GM18505 (cell line): ENCODE data around the gene OGFR.

Experiments used
- ATAC-seq: cut with Tn5 transposase; IDR thresholded peaks from one replicate; pipeline ENCODE4 v1.9.1; 2021; ENCODE audit not compliant: unreplicated experiment
- POLR2A ChIP-seq: IDR thresholded peaks from 4 replicates; pipeline ENCODE4 v1.6.1; 2011; ENCODE audit warnings: borderline replicate concordance; ENCODE audit not compliant: insufficient read depth, insufficient read length; ENCODE audit errors: extremely low read depth

OGFR gene

GRCh38 chr20:62822788-62823651, 18.4 kb downstream of the OGFR start:
- no peak for TF ChIP-seq POLR2A
- no peak for ATAC-seq

DNA sequence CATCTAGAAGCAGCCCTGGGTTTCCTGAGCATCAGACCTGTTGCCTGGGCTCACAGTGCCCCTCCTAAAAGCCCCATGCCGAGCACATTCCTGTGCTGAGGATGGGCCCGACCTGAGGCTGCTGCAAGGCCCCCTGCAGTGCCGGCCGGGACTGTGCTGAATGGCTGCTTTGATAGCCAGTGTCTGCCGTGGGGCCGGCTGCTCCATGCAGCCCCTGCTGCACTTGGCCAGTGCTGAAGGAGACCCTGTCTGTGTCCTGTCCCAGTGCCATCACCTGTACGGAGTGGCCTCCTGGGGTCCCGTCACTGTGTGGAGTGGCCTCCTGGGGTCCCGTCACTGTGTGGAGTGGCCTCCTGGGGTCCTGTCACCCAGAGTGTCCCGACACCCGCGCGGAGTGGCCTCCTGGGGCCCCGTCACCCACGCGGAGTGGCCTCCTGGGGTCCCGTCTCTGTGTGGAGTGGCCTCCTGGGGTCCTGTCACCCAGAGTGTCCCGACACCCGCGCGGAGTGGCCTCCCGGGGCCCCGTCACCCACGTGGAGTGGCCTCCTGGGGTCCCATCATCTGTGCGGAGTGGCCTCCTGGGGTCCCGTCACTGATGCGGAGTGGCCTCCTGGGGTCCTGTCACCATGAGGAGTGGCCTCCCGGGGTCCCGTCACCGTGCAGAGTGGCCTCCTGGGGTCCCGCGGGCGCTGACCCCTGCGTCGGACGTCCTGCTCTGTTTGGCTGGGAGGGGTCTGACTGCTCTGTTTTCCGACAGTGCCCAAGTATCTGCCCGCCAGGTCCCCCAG, 19.2 kb downstream of the OGFR start:
- TF ChIP-seq POLR2A: no peak
- ATAC-seq: no peak

- ATAC-seq: no peak
- TF ChIP-seq POLR2A: no peak
These were observed 20.1 kb downstream of the OGFR start for GRCh38 chr20:62824476-62825332.

- TF ChIP-seq POLR2A: no peak
- no peak for ATAC-seq
These were observed 20.8 kb downstream of the OGFR start for GRCh38 chr20:62825333-62825985.

DNA sequence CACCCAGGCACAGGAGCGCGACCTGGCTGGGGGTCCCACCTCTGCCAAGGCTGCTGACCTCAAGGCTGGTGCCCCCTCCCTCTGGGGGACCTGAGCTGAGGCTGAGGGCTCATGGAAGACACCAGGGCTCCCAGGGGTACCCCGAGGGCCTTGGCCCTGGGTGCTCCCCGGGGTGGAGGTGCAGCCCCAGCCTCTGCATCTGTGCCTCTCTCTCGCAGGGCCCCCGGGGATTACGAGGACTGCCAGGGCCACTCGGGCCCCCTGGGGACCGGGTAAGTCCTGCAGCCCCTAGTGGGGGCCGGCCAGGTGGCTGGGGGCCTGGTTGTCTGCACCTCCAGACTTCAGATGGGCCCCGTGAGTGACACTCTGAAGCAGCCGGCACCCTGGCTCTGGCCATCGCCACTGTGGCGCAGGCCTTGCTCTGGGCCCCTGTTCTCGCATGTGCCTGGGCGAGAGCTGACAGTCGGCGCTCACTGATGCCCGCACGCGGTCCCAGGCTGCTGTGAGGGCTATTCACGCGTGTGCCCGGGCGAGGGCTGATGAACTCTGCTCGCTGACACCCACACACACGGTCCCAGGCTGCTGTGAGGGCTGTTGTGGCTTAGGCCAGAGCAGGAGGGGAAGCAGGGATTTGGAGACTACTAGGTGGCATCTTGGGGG, 21.5 kb downstream of the OGFR start:
- ATAC-seq: no peak
- TF ChIP-seq POLR2A: no peak

- TF ChIP-seq POLR2A: no peak
- no peak for ATAC-seq
These were observed 22.1 kb downstream of the OGFR start for GRCh38 chr20:62826646-62827310.

DNA sequence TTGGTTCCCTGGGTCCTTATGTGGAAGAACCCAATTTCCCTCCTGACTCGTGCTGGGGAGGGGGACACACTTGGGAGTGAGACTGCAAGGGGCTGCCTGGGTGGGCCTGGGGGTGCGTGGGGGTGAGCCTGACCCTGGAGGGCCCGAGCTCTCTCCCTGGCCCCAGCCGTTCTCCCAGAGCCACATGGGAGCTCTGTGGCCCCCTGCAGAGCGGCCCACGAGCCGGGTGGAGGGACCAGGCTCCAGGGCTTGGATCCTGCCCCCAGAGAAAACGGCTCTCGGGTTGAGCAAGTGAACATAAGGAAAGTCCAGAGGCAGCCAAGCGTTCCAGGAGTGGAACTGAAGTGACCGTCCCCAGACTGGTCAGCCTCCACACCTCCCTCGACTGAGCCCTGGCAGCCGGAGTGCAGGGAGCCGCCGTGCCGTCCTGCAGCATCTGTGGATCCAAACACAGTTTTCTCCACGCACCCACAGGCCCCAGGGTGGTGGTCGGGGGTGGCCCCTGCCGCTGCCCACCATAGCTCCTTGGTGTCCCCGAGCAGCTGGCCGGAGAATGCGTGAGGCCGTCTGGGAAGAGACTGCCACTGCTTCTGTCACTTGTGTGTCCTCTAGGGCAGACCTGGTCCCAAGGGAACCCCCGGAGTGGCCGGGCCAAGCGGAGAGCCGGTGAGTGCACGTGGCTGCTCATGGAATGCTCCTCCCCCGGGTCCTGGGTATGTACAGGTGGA, 22.8 kb downstream of the OGFR start:
- no peak for TF ChIP-seq POLR2A
- ATAC-seq: no peak

- TF ChIP-seq POLR2A: no peak
- ATAC-seq: no peak
These were observed 23.4 kb downstream of the OGFR start for GRCh38 chr20:62828051-62828450.

DNA sequence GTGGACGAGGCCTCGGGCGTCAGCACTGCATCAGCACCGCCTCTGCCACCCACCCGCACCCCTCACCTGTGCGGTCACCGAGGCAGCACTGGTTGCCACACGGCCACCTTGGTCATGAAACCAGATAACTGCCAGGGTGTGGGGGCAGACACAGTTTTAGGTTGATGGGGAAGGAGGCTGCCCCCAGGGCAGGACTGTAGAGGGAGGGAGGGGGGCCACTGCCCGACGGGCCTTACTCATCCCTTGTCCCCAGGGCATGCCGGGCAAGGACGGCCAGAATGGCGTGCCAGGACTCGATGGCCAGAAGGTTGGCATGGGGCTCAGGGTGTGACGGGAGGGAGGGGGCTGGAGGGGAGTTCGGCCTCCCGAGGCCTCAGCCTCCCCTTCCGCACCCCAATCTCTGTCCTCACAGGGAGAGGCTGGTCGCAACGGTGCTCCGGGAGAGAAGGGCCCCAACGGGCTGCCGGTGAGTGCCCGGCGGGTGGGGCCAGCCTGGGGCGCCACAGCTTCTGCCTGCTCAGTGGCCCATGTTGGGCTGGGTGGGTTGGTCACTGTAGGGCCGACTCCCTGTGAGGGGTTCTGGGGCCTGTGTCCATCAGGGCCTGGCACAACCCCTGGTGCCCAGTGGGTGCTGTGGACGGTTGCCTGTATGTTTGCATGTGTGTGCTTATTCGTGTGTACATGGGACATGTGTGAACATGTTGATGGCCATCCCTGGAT, 24.0 kb downstream of the OGFR start:
- no peak for TF ChIP-seq POLR2A
- no peak for ATAC-seq

- no peak for TF ChIP-seq POLR2A
- ATAC-seq: no peak
These were observed 24.9 kb downstream of the OGFR start for GRCh38 chr20:62829231-62830230.

- no peak for ATAC-seq
- no peak for TF ChIP-seq POLR2A
These were observed 25.6 kb downstream of the OGFR start for GRCh38 chr20:62830251-62830650.
